ENCODE measurements around the gene ARAP1.
"Not testable (repeated sequence)": the region's sequence is repeated elsewhere in the genome, so short reads cannot be mapped to it uniquely, and the experiment has no call there.

The ARAP1 gene

GRCh38 chr11:72752088-72752914, at the start of gene ARAP1:
ARAP1 (minus strand) TSS chr11:72752408; CDS start chr11:72727128, 25,280 bp downstream.
- peak; percentile 81 for DNase-seq (ENCODE audit: low read depth)

- DNase-seq (ENCODE audit: low read depth), result no peak
These were observed 47.2 kb upstream of the ARAP1 start for GRCh38 chr11:72799441-72799840.

DNA sequence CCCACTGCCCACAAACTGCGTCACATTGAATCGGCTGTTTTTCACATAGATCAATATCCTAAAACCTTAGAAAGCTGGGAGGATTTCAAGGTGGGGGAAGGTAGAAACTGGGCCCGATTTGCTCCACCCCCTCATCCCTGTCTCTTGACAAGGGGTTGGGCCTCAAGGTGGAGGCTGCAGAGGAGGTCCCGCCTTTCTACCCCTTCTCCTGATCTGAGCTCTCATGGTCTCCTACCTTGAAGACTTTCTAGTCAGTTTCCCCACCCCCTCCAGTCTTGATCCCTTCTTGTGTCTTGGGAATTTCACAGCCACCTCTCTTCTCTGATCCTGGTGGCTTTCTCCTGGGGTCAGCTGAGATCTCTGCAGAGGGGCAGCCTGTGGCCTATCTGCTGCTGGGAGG, 46.2 kb upstream of the ARAP1 start:
- no peak for DNase-seq (ENCODE audit: low read depth)

GRCh38 chr11:72793425-72794367, 41.5 kb upstream of the ARAP1 start, which contains the start of gene STARD10:
STARD10 (minus strand) TSS chr11:72794047; CDS start chr11:72781181, 12,866 bp downstream.
- peak; percentile 95 for DNase-seq (ENCODE audit: low read depth)

- DNase-seq (ENCODE audit: low read depth), result no peak
These were observed 40.8 kb upstream of the ARAP1 start for GRCh38 chr11:72793076-72793424.

DNA sequence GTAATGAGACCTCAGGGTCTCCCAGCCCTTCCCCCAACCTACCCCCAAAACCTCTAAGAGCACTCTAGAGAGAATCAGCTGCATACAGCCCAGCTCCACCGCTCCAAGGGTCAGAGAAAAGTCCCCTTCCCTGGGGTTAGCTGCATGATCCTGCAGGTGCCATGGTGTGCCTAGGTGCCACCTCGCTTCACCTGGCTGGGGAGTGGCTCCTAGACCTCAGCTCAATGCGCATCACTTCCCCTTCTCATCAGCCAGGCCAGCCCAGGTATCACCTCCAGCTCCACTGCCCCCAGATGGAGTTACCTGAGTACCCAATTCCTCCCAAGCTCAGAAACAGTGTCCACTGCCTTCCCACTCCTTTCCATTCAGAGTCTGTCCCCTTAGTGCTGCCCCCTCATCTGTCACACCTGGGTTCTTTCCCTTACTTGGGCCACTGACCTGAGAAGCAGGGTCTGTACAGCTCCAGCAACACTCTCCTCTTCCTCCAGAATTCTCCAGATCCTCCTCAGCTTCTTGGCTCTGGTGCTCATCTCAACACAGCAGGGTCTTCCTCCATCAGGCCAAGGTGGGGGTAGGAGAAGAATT, 40.3 kb upstream of the ARAP1 start:
- no peak for DNase-seq (ENCODE audit: low read depth)

GRCh38 chr11:72791228-72791627, 39.0 kb upstream of the ARAP1 start:
- not testable (repeated sequence) for DNase-seq (ENCODE audit: low read depth)

DNA sequence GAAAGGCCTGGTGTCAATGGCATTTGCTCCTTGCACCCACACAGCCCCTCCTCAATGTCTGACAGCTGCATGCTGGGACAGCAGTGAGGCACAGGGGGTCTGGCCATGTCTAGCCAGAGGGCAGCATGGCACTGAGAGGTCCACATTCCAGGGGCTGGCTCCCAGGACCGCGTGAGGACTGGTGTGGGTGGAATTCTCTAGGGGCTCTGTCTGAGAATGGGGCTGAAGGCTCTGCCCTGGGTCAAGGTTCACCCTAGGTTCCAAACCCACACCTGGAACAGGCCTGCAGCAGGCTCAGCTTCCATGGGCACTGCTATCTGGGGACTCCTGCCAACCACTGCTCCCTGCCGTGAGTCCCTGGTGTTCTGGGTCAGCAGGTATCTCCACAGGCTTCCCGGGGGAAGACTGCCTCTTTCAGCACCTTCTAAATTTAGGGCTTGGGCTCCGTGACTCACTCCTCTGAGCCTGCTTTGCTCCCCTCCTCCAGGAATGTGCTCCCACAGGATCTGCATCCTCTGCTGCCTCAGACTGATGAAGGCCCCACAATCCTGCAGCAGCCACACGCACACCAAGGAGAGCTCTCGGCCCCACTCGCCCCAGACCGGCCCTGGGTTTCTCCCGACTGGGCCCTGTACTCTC, 37.4 kb upstream of the ARAP1 start:
- peak; percentile 83 for DNase-seq (ENCODE audit: low read depth)

DNA sequence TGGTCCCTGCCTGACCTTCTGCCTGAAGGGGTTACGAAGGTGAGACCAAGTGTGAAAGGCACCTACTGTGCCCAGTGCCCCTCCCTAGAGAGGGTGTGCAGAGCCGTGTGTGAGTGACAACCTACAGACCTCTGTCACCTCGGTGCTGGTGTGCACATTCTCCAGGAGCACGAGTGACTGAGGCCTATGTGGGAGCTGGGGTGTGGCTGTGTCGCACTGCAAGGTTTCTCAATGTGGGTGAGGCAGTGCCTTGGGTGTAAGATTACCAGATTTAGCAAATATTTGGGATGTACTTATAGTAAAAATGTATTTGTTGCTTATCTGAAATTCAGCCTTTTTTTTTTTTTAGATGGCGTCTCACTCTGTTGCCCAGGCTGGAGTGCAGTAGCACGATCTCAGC, 36.0 kb upstream of the ARAP1 start:
- DNase-seq (ENCODE audit: low read depth), result no peak

- no peak for DNase-seq (ENCODE audit: low read depth)
These were observed 35.3 kb upstream of the ARAP1 start for GRCh38 chr11:72787216-72788104.

GRCh38 chr11:72786305-72787215, 34.4 kb upstream of the ARAP1 start:
- DNase-seq (ENCODE audit: low read depth), result no peak

GRCh38 chr11:72784662-72785061, 32.5 kb upstream of the ARAP1 start:
- no peak for DNase-seq (ENCODE audit: low read depth)

- no peak for DNase-seq (ENCODE audit: low read depth)
These were observed 31.1 kb upstream of the ARAP1 start for GRCh38 chr11:72783144-72783905.

DNA sequence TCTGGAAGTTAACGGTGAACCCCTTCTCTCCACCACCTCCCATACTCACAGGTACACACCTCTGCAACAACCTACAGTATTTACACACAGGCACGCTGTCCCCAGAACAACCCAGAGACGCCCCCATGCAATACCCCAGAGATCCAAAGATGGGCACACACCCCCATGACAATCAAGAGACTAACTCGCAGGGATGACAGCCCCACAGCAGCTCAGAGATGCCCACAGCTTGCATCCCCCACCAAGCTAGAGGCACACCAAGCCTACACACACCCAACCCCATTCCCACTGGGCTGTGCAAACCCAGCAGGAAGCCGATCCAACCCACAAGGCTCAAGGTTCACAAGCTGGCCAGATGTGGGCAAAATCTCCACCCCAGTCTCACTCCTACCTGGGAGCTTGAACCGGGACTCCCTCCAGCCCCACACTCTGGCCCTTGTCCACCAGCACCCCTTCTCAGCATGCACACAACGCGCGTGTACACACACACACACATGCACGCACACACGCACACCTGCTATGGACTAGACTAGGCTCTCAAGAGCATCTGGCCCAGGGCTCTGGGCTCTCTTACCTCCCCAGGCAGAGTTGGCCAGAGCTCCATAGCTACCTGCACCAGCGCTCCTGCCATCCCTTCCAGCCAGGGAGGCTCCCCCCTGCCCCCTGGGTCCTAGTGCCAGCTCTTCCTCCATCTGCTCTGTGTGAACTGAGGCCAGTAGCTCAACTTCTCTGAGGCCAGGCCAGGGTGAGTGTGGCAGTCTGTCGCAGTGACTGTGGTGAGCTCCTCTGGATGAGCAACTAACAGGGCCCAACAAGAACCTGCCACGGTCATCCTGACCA, 30.1 kb upstream of the ARAP1 start:
- DNase-seq (ENCODE audit: low read depth), result no peak

GRCh38 chr11:72781313-72782080, 29.3 kb upstream of the ARAP1 start:
- DNase-seq (ENCODE audit: low read depth), result no peak

- DNase-seq (ENCODE audit: low read depth), result no peak
These were observed 28.8 kb upstream of the ARAP1 start for GRCh38 chr11:72781063-72781312.

- DNase-seq (ENCODE audit: low read depth), result no peak
These were observed 28.3 kb upstream of the ARAP1 start for GRCh38 chr11:72780296-72781062.

Measured in EH (cell line).